ENCODE data around the gene GSDMA.
A peak's percentile ranks its signal among the peaks of the same experiment; 100 is the strongest.

GSDMA gene, protein sequence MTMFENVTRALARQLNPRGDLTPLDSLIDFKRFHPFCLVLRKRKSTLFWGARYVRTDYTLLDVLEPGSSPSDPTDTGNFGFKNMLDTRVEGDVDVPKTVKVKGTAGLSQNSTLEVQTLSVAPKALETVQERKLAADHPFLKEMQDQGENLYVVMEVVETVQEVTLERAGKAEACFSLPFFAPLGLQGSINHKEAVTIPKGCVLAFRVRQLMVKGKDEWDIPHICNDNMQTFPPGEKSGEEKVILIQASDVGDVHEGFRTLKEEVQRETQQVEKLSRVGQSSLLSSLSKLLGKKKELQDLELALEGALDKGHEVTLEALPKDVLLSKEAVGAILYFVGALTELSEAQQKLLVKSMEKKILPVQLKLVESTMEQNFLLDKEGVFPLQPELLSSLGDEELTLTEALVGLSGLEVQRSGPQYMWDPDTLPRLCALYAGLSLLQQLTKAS

GRCh38 chr17:39962642-39963220 is at the start of gene GSDMA:
Gene GSDMA (plus strand): TSS chr17:39963004. CDS start chr17:39965688, 2,684 bp downstream.
- DNase-seq, result no peak

DNA sequence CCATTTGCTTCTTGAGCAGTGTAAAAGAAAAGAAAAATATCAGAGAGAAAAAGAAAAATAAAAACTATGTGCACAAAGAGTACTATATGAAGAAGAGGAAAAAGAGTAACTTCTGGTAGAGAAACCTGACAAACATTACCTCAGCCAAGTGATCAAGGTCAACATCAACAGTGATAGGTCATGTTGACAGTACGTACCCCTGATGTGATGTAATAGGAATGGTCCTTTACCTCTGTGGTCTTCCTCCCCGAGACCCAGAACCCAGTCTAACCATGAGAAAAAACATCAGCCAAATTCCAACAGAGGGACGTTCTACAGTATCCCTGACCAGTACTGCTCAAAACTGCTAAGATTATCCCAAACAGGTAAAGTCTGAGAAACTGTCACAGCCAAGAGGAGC is 48.8 kb upstream of the GSDMA start:
- no peak for DNase-seq

DNA sequence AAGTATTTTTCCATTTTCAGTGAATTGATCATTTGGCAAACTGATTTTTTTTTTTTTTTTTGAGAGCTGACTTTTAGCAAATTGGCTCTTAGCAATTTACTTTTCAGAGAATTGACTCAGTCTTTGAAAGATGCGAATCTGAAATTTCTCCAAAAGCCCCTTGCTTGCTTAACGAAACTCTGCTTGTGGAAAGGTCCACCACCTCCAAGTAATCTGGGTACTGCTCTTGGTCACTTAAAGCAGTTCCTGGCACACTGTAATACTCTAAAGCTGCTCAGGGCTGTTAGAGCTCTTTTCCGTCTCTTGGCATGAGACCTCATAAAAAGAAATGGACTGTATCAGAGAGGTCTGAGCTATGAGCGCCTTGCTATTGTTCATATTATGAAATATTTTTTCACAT is 47.2 kb upstream of the GSDMA start:
- no peak for DNase-seq

DNA sequence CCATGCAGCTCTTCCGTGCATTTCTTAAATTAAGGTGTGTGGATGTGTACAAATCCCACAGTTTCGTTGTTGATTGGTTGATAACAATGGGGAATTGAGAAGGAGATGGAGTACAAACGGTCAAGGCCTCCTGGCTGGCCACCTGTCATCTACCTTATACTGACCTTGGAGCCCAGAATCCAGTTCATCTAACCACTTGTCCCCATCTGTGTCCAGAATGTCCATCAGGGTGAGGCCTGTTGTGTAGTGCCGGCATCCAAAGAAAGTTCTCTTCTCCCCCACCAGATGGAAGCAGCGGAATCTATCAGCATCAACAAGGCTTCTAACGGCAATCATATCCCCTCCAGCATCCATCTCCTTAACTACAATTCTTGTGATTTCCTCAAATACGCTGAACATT is 45.9 kb upstream of the GSDMA start:
- DNase-seq, result no peak

DNA sequence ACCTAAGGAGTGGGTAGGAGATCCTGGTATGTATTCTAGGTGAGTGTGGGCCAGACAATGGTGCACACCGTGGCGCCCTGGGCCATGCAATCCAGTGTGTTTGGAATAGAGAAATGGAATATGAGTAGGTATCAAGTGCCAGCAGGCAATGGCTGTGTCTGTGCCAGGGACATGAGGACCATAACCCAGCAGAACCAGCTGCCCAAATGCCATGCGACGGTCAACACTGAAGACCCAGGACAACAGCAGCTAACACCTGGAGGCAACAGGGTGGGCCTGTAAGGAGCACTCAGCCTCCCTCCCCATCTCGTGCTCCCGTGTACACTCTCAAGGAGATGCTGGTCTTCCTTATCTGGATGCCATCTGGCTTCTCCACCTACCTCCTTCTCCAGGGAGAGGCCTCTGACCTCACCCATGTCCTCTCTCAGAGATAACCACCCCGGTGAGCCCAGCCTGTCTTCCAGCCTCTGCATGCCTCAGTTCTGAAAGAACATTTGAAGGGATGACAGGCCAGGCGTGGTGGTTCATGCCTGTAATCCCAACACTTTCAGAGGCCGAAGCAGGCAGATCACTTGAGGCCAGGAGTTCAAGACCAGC is 43.6 kb upstream of the GSDMA start:
- no peak for DNase-seq

DNA sequence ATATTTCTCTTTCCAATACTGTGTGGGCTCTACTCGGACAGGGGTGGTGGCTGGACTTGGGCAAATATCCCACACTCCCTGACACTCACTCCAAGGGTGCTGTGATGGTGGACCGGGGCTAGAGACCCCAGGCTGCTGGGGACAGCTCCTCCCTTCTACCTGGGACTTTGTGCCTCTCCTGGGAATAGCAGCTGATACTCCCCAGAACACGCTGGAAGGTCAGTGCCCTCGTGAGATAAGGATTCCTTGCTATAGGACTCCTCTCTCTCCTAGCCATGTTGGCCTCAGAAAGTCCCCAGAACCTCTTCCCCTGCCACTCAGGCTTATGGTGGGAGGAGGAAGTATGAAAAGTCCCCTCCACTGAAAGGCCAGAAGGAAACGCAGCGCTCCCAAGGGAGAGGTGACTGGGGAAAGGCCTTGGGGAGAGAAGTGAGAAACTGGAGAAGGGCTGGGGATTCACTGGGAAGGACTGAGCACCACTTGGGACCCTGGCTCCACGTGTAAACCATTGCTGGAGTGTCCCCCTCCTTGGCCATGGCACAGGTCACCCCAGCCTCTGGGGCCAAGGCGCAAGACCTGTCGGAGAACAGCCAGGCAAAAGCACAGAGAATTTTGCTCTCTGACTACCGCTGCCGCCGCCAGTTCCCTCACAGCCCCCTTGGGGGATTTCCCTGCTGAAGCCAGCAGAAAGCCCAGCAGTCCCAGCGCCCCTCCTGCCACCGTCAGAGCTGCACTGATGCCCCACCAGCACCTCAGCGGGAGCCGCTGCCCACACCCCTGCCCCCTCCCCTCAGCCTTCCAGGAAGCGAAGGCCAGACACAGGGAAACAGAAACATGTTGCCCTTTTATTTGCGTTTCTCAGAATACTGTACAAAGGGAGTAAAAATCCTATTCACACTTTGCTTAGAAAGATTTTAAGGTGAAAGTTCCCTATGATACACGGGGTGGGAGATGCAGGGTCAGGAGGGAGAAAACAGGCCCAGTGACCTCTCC is 42.3 kb upstream of the GSDMA start:
- no peak for DNase-seq

DNA sequence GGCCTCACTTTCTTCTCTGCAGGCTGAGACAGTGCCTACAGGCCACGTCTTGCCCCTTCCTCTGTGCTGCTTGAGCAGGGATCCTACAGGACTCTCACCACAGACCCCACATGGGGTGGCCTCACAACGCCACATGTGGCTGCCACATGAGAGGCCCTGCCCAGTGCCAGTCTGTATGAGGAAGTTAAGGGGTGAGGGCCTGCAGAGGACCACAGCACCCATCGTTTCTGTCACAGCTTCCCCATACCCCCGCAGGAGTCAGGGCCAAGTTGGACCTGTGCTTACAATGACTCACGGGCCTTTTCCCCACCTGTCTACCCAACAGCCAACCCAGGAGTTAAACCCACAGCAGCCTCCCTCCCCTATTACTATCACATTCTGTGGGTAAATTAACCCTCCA is 41.5 kb upstream of the GSDMA start:
- no peak for DNase-seq

DNA sequence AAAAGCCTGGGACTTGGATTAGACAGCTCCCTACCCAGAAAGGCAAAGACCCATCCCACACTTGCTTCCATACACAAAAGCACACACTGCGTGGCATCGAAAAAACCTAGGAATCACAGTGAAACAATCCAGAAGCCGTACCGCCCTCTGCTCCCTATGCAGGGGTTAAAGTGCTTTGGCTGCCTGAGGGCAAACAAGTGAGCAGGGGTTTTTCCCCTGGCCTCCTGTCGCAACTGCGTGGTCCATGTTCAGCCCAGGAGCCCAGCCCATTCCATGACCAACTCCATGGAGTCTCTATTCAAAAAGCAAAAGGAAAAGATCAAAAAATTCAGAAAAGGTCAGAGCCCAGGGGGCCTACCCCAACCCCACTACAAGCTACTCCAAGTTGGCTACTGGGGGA is 40.8 kb upstream of the GSDMA start:
- DNase-seq, result no peak

DNA sequence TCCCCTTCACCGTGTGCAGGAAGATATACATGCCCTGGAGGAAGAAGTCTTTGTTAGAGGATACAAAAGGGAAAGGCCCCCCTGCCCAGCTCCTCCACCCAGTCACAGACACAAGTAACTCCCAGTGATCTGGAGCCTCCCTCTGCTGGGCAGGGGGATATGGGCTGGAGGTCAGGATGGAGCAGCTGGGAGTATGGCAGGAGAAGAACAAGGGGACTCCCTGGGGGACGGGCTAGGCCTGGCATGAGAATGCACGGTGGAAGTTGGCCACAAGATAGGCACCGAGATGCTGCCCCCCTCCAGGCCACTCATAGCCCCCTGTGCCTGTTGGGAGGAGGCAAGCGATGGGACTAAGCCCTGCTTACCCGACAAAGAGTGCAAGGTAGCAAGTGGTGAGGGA is 39.6 kb upstream of the GSDMA start:
- DNase-seq, result no peak

DNA sequence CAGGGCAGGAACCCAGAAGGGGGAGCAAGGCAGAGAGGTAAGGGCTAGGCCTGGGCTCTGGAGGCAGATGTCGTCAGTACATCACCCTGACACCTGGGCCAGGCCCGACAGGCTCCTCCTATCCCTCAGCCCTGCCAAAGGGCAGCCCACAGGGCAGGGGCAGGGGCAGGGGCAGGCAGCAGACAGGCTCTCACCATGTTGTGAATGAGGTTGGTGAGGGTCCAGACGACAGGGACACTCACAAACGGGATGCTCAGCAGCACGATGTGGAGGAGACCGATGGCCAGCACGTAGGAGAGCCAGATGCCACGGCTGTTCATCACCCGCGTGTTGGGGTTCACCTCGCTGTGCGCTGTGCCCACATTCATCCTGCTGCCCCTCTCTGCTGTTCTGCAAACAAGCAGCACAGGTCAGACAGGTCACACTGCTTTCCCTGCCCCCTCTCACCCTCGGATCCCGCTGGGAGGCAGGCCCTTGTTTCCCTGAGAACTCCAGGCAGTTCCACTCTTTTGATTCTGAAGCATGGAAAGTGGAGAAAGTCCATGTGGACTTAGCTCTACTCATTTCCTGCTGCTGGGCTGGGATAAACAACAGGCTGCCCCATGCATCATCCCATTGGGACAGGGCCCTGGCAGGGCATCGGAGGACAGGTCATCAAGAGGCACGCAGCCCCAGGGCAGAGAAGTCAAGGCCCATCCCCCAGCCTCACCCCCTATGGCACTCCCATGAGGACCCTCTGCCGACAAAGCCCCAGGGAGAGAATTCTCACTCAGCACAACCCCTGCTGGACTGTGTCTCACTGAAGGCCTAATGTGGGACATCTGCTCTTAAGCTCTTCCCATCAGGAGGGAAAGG is 38.7 kb upstream of the GSDMA start:
- DNase-seq, result no peak

DNA sequence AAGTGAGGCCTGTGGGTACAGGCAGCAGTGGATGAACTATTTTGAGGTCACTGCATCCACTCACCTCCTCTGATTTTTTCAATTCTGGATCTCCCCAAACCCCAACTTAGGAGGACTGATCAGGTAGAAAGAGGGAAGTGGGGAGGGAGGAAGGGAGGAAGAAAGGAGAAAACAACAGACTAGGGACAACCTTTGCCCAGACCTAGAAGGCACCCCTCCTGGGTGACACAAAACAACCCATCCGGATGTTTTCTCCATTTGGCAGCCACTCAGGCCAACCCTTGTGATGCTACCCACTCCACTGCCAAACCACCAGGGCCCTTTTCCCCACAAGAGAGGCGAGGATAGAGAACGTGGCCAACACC is 38.1 kb upstream of the GSDMA start:
- no peak for DNase-seq

DNA sequence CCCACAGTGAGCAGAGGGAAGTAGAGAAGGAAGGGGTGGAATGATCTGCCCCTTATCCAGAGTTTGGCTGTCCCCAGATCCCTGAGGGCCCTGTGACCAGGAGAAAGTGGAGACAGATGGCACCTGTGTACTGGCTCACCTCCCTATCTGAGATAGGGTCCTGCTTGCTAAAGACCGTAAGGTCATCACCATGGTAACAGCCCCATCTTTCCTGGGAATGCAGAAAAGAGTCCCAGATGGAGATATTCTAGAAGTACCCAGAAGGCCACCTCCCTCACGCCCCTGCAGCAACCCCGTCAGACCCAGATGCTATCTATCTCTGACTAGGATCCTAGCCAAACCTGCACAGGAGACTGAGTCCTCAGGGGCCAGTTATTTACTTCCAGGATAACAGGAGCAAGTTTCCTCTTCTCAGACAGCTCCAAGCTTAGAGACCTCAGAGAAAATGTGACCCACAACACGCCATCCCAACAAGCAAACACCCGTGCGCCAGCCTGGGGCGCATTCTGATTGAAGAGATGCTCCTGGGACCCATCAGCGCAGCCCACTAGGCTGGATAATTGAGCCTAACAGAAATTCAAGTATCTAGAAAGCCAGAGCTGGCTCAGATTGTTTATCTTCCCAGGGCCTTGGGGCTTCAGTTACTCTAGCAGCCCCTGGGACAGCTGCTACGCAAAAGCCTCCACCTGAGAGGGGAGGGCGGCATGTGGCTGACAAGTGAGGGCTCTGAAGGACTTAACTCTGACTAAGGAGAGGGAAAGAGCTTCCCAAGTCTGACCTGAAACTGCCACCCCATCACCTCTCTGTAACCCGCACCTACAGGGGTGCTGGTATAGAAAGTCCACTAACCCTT is 37.3 kb upstream of the GSDMA start:
- no peak for DNase-seq

GRCh38 chr17:39926135-39926587 is 36.6 kb upstream of the GSDMA start:
- no peak for DNase-seq

DNA sequence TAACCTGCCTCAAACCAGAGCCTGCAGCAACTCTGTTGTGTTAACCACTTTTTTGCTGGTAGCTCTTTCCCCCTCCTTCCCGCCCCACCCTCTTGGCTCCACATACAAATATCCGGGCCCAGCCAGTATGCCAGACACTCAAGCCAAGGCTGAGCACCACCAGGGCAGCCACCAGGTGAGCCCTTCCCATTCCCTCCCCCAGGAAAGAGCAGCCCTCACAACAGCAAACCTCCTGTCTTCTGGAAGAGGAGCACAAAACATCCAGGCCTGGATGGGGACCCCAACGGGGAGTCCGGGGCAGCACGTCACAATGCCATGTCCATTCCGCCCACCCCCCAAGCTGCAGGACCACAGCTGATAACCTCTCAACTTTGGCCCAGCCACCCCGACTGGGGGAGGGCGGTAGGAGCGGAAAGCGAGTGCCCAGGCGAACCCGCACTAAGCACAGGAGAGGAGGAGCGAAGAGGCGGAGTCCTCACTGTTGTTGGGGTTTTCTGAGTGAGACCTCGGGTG is 36.2 kb upstream of the GSDMA start:
- no peak for DNase-seq

DNA sequence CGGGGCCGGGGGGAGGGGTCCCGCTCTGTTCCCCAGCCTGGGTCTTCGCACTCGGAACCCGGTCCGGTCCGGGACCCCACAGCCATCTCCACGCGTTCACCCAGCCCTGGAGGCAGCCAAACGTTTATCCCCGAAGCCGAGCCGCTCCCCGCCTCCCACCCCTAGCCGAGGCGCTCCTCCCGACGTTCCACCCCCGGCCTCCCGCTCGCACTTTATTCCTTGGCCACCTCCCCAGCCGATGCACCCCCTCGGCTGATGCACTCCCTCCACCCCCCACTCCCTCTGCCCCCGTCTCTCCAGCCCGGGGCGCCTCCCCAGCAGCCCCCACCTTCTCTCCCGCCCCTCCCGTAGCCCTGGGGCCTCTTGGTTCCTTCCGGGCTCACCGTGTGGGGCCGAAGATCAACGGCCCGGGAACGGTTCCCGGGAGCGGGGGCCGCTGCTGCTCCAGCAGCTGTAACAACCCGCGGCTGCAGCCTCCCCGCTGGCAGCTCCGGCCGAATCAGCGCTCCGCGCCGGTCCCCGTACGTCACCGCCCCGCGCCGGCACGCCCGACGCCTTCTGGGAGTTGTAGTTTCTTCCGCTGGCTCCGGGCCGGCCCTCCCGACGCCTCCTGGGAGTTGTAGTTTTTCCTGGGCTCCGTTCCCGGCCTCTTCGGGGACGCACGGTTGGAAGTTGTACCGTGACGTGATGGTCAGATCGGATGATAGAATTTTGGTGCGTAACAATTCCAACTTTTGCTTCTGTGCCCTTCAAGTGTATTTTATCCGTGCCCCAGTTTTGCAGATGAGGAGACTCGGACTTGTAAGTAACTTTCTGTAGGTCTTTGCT is 35.5 kb upstream of the GSDMA start, which contains the start of the genes LRRC3C and ORMDL3:
Gene LRRC3C, plus strand, starts transcription at position 632 of the 828 bp plus-strand sequence. CDS start 13,792 bp downstream, outside the sequence.
Gene ORMDL3, minus strand, starts transcription at position 501 of the 828 bp plus-strand sequence. CDS start 3,398 bp downstream, outside the sequence.
- peak; percentile 92 for DNase-seq

DNA sequence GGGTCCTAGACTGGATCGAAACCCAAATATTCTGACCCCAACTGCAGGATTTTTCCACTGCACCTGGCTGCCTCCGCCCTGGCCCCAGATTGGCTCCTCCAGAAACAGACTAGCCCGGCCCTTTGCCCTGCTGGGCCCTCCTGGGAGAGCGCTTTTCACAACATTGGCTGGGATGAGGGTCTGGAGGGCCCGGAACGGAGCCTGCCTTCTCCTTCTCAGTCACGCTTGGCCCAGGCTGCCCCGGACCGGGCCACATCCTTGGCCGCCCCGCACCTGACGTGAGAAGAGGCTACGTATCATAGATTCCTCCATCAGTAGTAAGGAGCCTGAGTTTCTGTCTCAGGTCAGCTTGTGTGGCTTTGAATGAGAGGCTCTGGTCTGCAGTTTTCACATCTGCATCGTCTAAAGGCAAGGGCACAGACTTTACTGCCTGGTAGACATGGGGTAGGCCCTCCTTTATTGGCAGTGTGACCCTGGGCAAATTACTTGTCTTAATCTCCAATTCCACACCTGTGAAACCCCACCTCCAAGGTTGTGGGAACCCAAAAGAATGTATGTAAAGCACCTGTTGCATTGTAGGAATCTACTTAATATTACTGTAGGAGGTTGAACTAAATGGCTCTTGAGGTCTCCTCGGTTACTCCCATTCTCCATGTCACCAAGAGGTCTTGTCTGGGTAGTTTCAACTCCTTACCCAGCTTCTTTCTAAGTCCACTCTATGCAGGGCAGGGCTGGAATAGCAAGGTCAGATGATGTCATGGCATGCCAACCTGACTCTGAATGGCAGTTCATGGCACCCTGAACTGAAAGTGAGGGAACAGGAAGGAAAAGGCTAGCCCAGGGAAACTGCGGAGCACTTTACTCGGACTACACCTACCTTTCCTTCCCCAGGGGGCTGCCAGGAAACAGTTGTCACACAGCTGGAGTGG is 34.6 kb upstream of the GSDMA start:
- peak; percentile 49 for DNase-seq

GRCh38 chr17:39928858-39929645 is 33.8 kb upstream of the GSDMA start:
- DNase-seq, result peak; percentile 91
